GM12801 (cell line): ENCODE data around the gene CLEC2A.

Experiments
- TF ChIP-seq, protein P1 (sequence below): IDR thresholded peaks from one replicate; pipeline ENCODE4 v1.5.1; 2011; ENCODE audit warnings: control low read depth; ENCODE audit not compliant: insufficient read length; ENCODE audit errors: extremely low read depth

Gene CLEC2A

DNA sequence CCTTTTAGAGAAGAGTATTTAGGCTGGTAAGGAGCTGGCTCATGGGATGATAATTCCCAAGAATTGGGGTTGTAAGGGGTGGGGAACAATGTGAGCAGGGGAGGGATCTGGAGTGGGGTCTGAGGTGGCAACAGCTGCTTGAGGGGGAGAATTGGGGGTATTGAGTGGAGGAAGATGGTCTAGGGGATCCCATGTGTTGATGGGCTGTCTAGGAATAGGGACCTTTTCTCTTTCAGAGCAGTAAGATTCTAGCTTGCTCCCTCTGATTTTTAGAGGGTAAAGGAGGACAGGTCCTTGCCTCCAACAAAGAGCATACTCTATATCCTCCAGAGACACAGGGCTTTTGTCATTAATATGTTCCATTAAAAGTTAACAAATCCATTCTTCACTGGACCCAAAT is 22.4 kb downstream of the CLEC2A start:
- TF ChIP-seq, protein P1, sequence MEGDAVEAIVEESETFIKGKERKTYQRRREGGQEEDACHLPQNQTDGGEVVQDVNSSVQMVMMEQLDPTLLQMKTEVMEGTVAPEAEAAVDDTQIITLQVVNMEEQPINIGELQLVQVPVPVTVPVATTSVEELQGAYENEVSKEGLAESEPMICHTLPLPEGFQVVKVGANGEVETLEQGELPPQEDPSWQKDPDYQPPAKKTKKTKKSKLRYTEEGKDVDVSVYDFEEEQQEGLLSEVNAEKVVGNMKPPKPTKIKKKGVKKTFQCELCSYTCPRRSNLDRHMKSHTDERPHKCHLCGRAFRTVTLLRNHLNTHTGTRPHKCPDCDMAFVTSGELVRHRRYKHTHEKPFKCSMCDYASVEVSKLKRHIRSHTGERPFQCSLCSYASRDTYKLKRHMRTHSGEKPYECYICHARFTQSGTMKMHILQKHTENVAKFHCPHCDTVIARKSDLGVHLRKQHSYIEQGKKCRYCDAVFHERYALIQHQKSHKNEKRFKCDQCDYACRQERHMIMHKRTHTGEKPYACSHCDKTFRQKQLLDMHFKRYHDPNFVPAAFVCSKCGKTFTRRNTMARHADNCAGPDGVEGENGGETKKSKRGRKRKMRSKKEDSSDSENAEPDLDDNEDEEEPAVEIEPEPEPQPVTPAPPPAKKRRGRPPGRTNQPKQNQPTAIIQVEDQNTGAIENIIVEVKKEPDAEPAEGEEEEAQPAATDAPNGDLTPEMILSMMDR, result no peak

DNA sequence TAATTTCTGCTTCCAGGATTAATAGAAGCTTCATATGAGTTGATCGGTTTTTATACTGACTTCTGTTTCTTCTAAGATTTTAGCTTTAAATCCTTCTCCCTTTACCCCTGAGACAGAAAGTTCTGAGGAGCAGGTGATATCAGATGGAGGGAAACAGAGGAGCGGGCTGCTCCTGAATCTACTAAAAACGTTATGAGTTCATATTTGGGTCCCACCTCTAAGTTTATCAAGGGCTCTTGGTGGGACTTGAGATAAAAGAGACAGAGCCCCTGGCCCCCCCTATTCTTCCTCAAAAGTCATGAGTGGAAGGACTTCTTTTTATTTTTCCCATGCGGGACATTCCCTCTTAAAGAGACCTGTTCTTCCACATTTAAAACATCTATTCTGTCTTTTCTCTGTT is 23.8 kb downstream of the CLEC2A start:
- TF ChIP-seq, protein P1, result no peak

DNA sequence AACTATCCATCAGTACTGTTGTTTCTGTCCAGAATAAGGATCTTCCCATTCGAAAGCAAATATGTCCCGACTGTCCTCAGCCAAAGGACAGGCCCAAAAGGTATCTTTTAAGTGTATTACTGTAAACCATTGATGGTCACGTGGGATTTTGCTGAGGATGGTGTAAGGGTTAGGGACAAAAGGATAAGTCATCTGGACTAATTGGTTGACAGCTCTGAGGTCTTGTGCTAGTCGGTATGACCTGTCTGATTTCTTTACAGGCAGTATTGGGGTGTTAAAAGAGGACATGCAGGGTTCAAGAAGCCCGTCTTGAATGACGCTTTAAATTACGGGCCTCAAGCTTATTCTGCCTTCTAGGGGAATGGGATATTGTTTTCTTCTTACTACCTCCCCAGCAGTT is 24.4 kb downstream of the CLEC2A start:
- TF ChIP-seq, protein P1, result no peak

DNA sequence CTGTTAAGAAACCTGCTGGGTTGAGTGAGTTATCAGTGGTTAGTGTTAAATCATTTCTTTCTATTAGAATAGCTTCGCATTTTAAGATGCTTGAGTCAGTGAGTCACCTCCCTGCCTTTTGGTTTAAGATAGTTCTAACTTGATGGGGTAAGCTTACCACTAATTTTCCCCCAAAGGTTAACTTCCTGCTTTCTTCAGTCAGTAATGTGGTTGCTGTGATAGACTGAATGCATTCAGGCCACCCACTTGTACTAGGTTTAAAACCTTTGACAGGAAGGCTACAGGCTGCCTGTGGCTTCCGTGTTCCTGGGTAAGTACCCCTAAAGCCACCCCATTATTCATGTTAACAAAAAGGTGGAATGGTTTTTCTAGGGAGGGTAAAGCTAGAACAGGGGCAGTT is 25.3 kb downstream of the CLEC2A start:
- TF ChIP-seq, protein P1, result no peak

DNA sequence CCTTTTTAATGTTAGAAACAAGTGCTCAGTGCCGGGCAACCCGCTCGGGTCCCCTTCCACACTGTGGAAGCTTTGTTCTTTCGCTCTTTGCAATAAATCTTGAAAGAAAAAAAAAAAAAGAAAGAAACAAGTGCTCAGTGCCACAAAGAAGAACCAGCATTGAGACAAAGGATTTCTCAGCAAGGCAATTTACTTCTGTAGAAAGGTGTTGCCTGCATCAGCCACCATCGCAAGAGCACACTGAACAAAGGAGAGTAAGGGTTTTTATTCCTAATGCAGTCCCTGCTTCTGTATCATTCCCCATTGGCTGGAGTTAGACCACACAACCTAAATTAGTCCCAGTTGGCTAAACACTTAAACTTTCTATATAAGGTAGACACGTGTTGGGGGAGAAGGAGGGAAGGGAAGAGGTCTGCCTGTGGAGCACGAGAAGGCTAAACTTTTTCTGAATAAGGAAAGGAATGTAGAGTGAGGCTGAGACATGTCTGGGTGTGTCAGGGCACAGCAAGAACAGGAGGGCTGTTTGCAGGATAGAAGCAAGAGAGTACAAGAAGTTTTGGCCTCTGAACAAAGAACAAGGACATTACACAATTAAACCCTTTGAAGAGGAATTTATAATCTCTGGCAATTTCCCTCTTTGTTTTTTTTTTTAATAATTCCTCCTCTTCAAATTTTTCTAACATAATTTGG is 29.5 kb downstream of the CLEC2A start:
- TF ChIP-seq, protein P1, result no peak

DNA sequence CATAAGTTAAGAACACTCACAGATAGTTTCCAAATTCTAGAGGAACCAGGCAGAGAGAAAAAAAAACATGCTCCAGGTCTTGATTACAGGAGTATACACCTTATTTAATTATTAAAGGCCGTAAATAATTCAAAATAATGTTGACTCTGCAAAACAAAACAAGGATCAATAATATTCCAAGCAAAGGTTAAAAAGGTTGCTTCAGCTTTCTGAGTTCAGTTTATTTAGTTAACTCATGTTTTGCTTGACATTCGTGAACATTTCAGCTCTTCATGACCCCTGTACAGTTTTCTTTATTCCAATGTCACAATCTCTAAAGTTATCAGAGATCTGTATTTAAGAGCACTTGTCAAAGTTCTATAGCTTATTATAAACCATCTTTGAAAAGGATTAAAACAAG is 31.2 kb downstream of the CLEC2A start:
- TF ChIP-seq, protein P1, result no peak

DNA sequence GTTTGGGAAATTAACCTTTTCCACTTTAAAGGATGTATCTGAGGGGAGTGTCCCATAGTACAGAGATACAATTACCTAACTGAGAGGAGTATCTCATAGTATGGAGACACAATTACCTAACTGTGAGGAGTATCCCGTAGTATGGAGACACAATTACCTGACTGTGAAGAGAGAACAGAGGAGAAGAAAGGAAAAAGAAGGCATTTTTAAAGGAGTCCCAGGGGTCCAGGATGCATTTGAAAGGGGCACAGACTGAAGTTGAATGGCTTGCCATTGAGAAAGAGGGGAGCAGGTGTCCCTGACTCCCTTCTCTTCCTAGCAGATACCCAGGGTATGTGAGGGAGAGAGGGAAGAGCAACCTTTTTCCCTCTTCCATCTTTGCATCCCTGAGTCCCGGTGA is 33.0 kb downstream of the CLEC2A start:
- TF ChIP-seq, protein P1, result no peak
